Measurements from ENCODE around the gene SHH. TPM values are rescaled to one million over a fixed set of nuclear protein-coding genes. Genes with fewer than 3 reads are reported as not detected.
A peak's percentile ranks its signal among the peaks of the same experiment; 100 is the strongest.

Gene SHH
- total and polyA plus RNA-seq, 8 donors = 0.29 to 11.0 (median 2.1) TPM

GRCh38 chr7:155807065-155807671 lies 5.1 kb downstream of the SHH start:
- TF ChIP-seq EP300 (IDR thresholded peaks at IDR 0.05) = no peak
- TF ChIP-seq POLR2A (IDR thresholded peaks at IDR 0.05) = no peak
- TF ChIP-seq CTCF (IDR thresholded peaks at IDR 0.05) = no peak
- TF ChIP-seq POLR2AphosphoS5 (IDR thresholded peaks at IDR 0.05) = no peak
- WGBS, 5 donors = 39 to 46% (median 41%) methylated on average over 19 of the region's 19 CpGs
- intact Hi-C loops (cut with DNase I; ENCODE audit: low total_unique reads) = no loop called here
- DNase-seq = peak in 1 of 2 donors; percentile 56
- peaks cover 71 to 96% (median 86%) of the 10 kb centered on the region in 4 donors for H3K4me1 ChIP-seq
- H3K4me3 ChIP-seq = peak overlapping the region in 1 of 4 donors; percentile 59
- H3K36me3 ChIP-seq = no peaks in the 10 kb centered on the region
- H3K27me3 ChIP-seq = peaks cover 40 to 100% (median 94%) of the 10 kb centered on the region in 3 donors
- peak overlapping the region in 3 of 5 donors; percentile 89 to 91 (median 91) for H3K27ac ChIP-seq
- H3K9me3 ChIP-seq = no peaks in the 10 kb centered on the region

DNA sequence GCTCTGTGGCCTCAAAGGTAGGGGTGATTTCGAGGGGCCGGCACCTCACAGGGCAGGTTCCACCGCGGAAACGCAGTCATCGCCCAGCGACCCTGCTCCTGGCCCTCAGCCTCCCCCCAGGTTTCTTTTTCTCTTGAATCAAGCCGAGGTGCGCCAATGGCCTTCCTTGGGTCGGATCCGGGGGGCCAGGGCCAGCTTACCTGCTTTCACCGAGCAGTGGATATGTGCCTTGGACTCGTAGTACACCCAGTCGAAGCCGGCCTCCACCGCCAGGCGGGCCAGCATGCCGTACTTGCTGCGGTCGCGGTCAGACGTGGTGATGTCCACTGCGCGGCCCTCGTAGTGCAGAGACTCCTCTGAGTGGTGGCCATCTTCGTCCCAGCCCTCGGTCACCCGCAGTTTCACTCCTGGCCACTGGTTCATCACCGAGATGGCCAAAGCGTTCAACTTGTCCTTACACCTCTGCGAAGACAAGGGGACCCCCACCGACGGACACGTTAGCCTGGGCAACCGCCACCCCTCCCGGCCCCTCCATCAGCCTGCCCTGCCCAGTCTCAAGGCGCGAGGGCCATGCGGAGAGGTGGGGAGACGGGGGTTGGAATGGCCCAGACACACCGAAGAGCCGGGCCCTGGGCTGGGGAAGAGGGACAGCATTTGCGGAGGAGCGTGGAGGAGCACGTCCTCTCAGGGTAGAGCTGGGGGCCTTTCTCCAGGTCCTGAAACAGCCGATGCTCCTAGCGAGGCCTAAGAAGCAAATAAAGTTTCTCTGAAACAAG lies 6.0 kb downstream of the SHH start:
- Histone ChIP-seq H3K9me3 (no peaks in the 10 kb centered on the region), H3K36me3 (no peaks in the 10 kb centered on the region), H3K4me1 (peaks cover 71 to 87% (median 79%) of the 10 kb centered on the region in 4 donors), H3K27me3 (peaks cover 40 to 100% (median 85%) of the 10 kb centered on the region in 3 donors), H3K27ac (peak overlapping the region in 1 of 5 donors; percentile 53), H3K4me3 (peak overlapping the region; percentile 24 to 46 (median 37))
- WGBS, 5 donors = 51 to 68% (median 63%) methylated on average over 44 to 47 of the region's 47 CpGs
- no peak for TF ChIP-seq POLR2A (IDR thresholded peaks at IDR 0.05)
- no peak for TF ChIP-seq EP300 (IDR thresholded peaks at IDR 0.05)
- no peak for TF ChIP-seq POLR2AphosphoS5 (IDR thresholded peaks at IDR 0.05)
- TF ChIP-seq CTCF (IDR thresholded peaks at IDR 0.05) = no peak
- DNase-seq = no peak
- intact Hi-C loops (cut with DNase I; ENCODE audit: low total_unique reads) = no loop called here

- Histone ChIP-seq H3K4me3 (peak overlapping the region; percentile 24 to 46 (median 37)), H3K4me1 (peaks cover 66 to 82% (median 77%) of the 10 kb centered on the region in 4 donors), H3K27ac (peak overlapping the region in 2 of 5 donors; percentile 1 to 53), H3K27me3 (peaks cover 36 to 100% (median 80%) of the 10 kb centered on the region in 3 donors), H3K9me3 (no peaks in the 10 kb centered on the region), H3K36me3 (no peaks in the 10 kb centered on the region)
- WGBS, 5 donors = 34 to 64% (median 50%) methylated on average over 12 to 18 of the region's 18 CpGs
- no peak for DNase-seq
- intact Hi-C loops (cut with DNase I; ENCODE audit: low total_unique reads) = no loop called here
- TF ChIP-seq POLR2A (IDR thresholded peaks at IDR 0.05) (no peak), POLR2AphosphoS5 (IDR thresholded peaks at IDR 0.05) (no peak), CTCF (IDR thresholded peaks at IDR 0.05) (no peak), EP300 (IDR thresholded peaks at IDR 0.05) (no peak)
Measured at GRCh38 chr7:155805826-155806095, 6.5 kb downstream of the SHH start.

DNA sequence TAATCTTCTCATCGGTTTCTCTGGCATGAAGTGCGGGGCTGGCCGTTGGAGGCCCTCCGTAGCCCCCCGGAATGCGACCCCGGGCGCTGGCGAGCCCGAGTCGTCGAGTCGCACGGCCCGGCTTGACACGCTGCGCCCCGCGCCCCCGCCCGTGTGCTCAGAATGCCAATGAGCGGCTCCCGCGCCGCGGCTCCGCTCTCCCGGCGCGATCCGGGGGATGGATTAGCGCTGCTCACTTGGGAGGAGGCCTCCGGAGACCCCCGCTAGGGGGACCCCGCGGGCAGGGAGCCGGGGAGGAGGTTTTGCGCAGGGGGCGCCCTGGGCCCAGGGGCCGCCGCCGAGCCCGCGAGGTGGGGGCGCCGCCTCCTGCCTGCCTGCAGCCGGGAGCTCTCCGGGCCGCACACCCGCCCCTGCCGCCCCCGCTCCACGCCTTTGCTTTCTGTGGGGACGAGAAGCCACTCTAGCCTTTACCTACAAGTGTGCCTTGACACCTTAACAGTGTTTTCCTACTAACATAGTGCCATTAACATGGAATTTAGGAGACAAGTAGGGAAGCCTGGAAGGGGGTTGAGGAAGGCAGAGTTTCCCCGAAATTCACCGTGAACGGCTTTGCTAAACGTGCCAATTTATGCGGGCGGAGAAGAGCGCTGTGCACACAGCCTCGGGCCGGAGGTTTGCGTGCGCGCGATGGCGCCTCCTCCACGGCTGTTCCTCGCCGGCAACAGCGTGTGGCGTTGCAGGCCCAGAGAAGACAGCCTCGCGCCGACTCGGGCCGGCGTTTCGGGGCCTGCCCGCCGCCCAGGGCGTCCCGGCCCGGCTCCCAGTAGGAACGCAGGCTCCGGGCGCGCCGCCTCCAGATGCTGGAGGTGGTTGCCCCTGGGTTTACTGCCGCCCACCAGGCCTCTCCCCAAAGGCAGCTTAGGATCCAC lies 7.1 kb downstream of the SHH start:
- Histone ChIP-seq H3K4me3 (peak overlapping the region; percentile 24 to 46 (median 37)), H3K27ac (peak overlapping the region in 4 of 5 donors; percentile 1 to 74 (median 28)), H3K36me3 (no peaks in the 10 kb centered on the region), H3K9me3 (no peaks in the 10 kb centered on the region), H3K27me3 (peaks cover 33 to 100% (median 75%) of the 10 kb centered on the region in 3 donors), H3K4me1 (peaks cover 60 to 76% (median 71%) of the 10 kb centered on the region in 4 donors)
- DNase-seq = peak; percentile 68 to 85
- 9 to 39% (median 16%) methylated on average over 40 to 91 of the region's 91 CpGs for WGBS, 5 donors
- TF ChIP-seq POLR2A (IDR thresholded peaks at IDR 0.05) (no peak), CTCF (IDR thresholded peaks at IDR 0.05) (peak in 4 of 7 experiments; percentile 2 to 64 (median 23))
- intact Hi-C loops (cut with DNase I; ENCODE audit: low total_unique reads) = no loop called here
